GM18870 (cell line): ENCODE data around the gene ZNF831.

Experiments used
- ATAC-seq: cut with Tn5 transposase; IDR thresholded peaks from one replicate; pipeline ENCODE4 v1.9.1; 2021; ENCODE audit warnings: moderate library complexity; ENCODE audit not compliant: unreplicated experiment

The ZNF831 gene

GRCh38 chr20:59178983-59179595 is 15.5 kb downstream of the ZNF831 start:
- ATAC-seq = no peak

- no peak for ATAC-seq
Measured at GRCh38 chr20:59179988-59180387, 16.4 kb downstream of the ZNF831 start.

- ATAC-seq = no peak
Measured at GRCh38 chr20:59181936-59182335, 18.3 kb downstream of the ZNF831 start.

- ATAC-seq = no peak
Measured at GRCh38 chr20:59182401-59183044, 18.9 kb downstream of the ZNF831 start.

- ATAC-seq = no peak
Measured at GRCh38 chr20:59183751-59184150, 20.1 kb downstream of the ZNF831 start.

GRCh38 chr20:59184880-59185447 is 21.3 kb downstream of the ZNF831 start:
- no peak for ATAC-seq

GRCh38 chr20:59185809-59186208 is 22.2 kb downstream of the ZNF831 start:
- ATAC-seq = no peak

- ATAC-seq = no peak
Measured at GRCh38 chr20:59190466-59190865, 26.8 kb downstream of the ZNF831 start.

- ATAC-seq = no peak
Measured at GRCh38 chr20:59191036-59191755, 27.6 kb downstream of the ZNF831 start.

- ATAC-seq = no peak
Measured at GRCh38 chr20:59191756-59192532, 28.3 kb downstream of the ZNF831 start.

GRCh38 chr20:59192533-59192896 is 28.9 kb downstream of the ZNF831 start:
- no peak for ATAC-seq

- ATAC-seq = no peak
Measured at GRCh38 chr20:59193325-59193724, 29.7 kb downstream of the ZNF831 start.

- no peak for ATAC-seq
Measured at GRCh38 chr20:59194023-59194935, 30.7 kb downstream of the ZNF831 start.

GRCh38 chr20:59195316-59195993 is 31.8 kb downstream of the ZNF831 start:
- no peak for ATAC-seq

GRCh38 chr20:59204165-59204894 is 40.7 kb downstream of the ZNF831 start:
- ATAC-seq = no peak

- no peak for ATAC-seq
Measured at GRCh38 chr20:59205044-59205443, 41.4 kb downstream of the ZNF831 start.

- no peak for ATAC-seq
Measured at GRCh38 chr20:59207235-59207634, 43.6 kb downstream of the ZNF831 start.

GRCh38 chr20:59207742-59208357 is 44.2 kb downstream of the ZNF831 start:
- ATAC-seq = no peak
